Measurements from ENCODE around the gene TUBB2A. TPM values are rescaled to one million over a fixed set of nuclear protein-coding genes. Genes with fewer than 3 reads are reported as not detected.

Gene TUBB2A
- total and polyA plus RNA-seq, 10 of the 15 experiments (the other 5 are each of a cell fraction or from before 2014, with no cell fraction given): 2.2 to 49.5 (median 31.3) TPM

DNA sequence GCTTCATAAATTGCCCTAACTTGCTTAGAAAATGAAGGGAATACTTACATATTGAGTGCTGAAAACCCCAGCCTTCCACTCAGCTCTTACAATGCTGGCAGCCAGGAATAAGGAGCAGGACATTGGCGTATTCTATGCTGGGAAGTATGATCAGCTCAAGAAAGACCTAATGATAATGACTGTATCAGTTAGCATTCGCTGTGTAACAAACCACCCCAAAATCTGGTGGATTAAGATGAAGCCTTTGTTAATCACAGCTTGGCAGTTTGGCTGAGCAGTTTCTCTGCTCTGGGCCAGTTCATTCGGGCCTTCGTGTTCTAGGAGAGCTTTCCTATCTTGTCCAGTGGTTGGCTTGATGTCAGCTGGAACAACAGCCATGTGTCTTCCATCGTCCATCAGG, 33.4 kb upstream of the TUBB2A start:
- H3K4me1 ChIP-seq (ENCODE audit: control insufficient read depth, insufficient read depth, low read length): peaks cover 26% of the 10 kb centered on the region
- no peaks in the 10 kb centered on the region for H4K20me1 ChIP-seq (ENCODE audit: control insufficient read depth, insufficient read depth)
- H2AFZ ChIP-seq (ENCODE audit: control insufficient read depth, low read depth, low read length): no peak overlapping the region
- RAD21 ChIA-PET (ENCODE audit: unreplicated experiment): no interaction called here
- SMC1A ChIA-PET (ENCODE audit: uncharacterized antibody, unreplicated experiment): interaction anchor here (1.2 kb wide), 1 partner anchor 12 kb away, joined by 5 read pairs; no protein-coding TSS in a partner anchor
- H3K4me2 ChIP-seq (ENCODE audit: control insufficient read depth, insufficient read depth): no peak overlapping the region
- ATAC-seq: no peak
- H3K79me2 ChIP-seq (ENCODE audit: control insufficient read depth, insufficient read depth, low read length): no peaks in the 10 kb centered on the region
- no peaks in the 10 kb centered on the region for H3K36me3 ChIP-seq (ENCODE audit: control insufficient read depth in 2 of 2, insufficient read depth in 2 of 2, low read length in 1 of 2)
- POLR2A ChIA-PET: no interaction called here
- 74% methylated on average over 5 of the region's 5 CpGs for WGBS (ENCODE audit: insufficient coverage, insufficient replicate concordance, low lambda C conversion rate, missing lambda C conversion rate)
- no peak overlapping the region for H3K4me3 ChIP-seq
- H3K27me3 ChIP-seq (replicated peaks in 1 of 2; ENCODE audit: control insufficient read depth in 2 of 2, insufficient read depth in 2 of 2, low read length in 1 of 2): no peaks in the 10 kb centered on the region; a peak in 1 of 4 replicates
- no peak overlapping the region for H3K27ac ChIP-seq (ENCODE audit: control insufficient read depth, insufficient read depth)
- FAIRE-seq: no peak
- CTCF ChIA-PET: interaction anchor here (1.0 kb wide), 1 partner anchor 18 kb away, joined by 3 read pairs; no protein-coding TSS in a partner anchor
- in situ Hi-C loops (cut with MboI) (no loop called here), intact Hi-C loops (cut with micrococcal nuclease; ENCODE audit: unreplicated experiment) (no loop called here)
- H3K9me3 ChIP-seq (replicated peaks; ENCODE audit: control insufficient read depth, insufficient read depth, low read length): no peaks in the 10 kb centered on the region
- no peak for DNase-seq (ENCODE audit: low read depth, low spot score)
- no peak overlapping the region for H3K9ac ChIP-seq (ENCODE audit: control insufficient read depth, insufficient read depth, low read length)
- BruUV-seq (replicated peaks): no TSS peak
- TF ChIP-seq SP1 (IDR thresholded peaks at IDR 0.05; ENCODE audit: low read depth, low read length) (no peak), MEF2A (IDR thresholded peaks at IDR 0.05; ENCODE audit: insufficient read depth, low read depth, low read length) (no peak), DPF2 (IDR thresholded peaks at IDR 0.05) (no peak), ZNF687 (IDR thresholded peaks at IDR 0.05) (no peak), CBX5 (IDR thresholded peaks at IDR 0.05; ENCODE audit: low read depth) (no peak), FOXM1 (IDR thresholded peaks at IDR 0.05; ENCODE audit: low read depth, low read length) (no peak), NR2F1 (conservative IDR thresholded peaks at IDR 0.05) (no peak), RCOR1 (conservative IDR thresholded peaks at IDR 0.05; ENCODE audit: low read depth, low read length) (no peak), ZBTB40 (IDR thresholded peaks at IDR 0.05; ENCODE audit: borderline replicate concordance) (no peak)
- TF ChIP-seq, protein P1, sequence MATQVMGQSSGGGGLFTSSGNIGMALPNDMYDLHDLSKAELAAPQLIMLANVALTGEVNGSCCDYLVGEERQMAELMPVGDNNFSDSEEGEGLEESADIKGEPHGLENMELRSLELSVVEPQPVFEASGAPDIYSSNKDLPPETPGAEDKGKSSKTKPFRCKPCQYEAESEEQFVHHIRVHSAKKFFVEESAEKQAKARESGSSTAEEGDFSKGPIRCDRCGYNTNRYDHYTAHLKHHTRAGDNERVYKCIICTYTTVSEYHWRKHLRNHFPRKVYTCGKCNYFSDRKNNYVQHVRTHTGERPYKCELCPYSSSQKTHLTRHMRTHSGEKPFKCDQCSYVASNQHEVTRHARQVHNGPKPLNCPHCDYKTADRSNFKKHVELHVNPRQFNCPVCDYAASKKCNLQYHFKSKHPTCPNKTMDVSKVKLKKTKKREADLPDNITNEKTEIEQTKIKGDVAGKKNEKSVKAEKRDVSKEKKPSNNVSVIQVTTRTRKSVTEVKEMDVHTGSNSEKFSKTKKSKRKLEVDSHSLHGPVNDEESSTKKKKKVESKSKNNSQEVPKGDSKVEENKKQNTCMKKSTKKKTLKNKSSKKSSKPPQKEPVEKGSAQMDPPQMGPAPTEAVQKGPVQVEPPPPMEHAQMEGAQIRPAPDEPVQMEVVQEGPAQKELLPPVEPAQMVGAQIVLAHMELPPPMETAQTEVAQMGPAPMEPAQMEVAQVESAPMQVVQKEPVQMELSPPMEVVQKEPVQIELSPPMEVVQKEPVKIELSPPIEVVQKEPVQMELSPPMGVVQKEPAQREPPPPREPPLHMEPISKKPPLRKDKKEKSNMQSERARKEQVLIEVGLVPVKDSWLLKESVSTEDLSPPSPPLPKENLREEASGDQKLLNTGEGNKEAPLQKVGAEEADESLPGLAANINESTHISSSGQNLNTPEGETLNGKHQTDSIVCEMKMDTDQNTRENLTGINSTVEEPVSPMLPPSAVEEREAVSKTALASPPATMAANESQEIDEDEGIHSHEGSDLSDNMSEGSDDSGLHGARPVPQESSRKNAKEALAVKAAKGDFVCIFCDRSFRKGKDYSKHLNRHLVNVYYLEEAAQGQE (IDR thresholded peaks at IDR 0.05; ENCODE audit: low read depth, low read length): no peak
- TF ChIP-seq, protein P2, sequence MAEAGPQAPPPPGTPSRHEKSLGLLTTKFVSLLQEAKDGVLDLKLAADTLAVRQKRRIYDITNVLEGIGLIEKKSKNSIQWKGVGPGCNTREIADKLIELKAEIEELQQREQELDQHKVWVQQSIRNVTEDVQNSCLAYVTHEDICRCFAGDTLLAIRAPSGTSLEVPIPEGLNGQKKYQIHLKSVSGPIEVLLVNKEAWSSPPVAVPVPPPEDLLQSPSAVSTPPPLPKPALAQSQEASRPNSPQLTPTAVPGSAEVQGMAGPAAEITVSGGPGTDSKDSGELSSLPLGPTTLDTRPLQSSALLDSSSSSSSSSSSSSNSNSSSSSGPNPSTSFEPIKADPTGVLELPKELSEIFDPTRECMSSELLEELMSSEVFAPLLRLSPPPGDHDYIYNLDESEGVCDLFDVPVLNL (IDR thresholded peaks at IDR 0.05; ENCODE audit: low read depth, low read length): no peak

Measured in GM12878 (cell line).